Neural cell (in vitro differentiated cells): ENCODE data around the gene SLC39A2.

Experiments used
- EP300 ChIP-seq: fragments of 450-650 bp; conservative IDR thresholded peaks from 2 replicates; pipeline ENCODE4 v1.6.1; 2014; ENCODE audit warnings: antibody characterized with exemption, mild to moderate bottlenecking, moderate library complexity; ENCODE audit not compliant: poor library complexity, severe bottlenecking
- EZH2 ChIP-seq: fragments of 200-600, 300-800 bp; shearing (Covaris generic), sonication (generic); IDR thresholded peaks from 2 replicates; pipeline ENCODE4 v1.6.1; 2014; ENCODE audit warnings: antibody characterized with exemption, low read length, borderline replicate concordance, mild to moderate bottlenecking; ENCODE audit not compliant: insufficient read depth, poor library complexity, severe bottlenecking
- MXI1 ChIP-seq: fragments of 450-650 bp; conservative IDR thresholded peaks from 2 replicates; pipeline ENCODE4 v1.6.1; 2014; ENCODE audit warnings: antibody characterized with exemption, mild to moderate bottlenecking; ENCODE audit not compliant: poor library complexity, severe bottlenecking
- POLR2AphosphoS5 ChIP-seq: IDR thresholded peaks from 2 replicates; pipeline ENCODE4 v1.6.1; 2012
- RAD21 ChIP-seq: fragments of 450-650 bp; conservative IDR thresholded peaks from 2 replicates; pipeline ENCODE4 v1.6.1; 2014; ENCODE audit warnings: antibody characterized with exemption, mild to moderate bottlenecking, moderate library complexity
- SMC3 ChIP-seq: fragments of 450-650 bp; conservative IDR thresholded peaks from 2 replicates; pipeline ENCODE4 v1.6.1; 2014; ENCODE audit warnings: antibody characterized with exemption, mild to moderate bottlenecking, moderate library complexity; ENCODE audit not compliant: poor library complexity
- TAF1 ChIP-seq: IDR thresholded peaks from 2 replicates; pipeline ENCODE4 v1.6.1; 2012; ENCODE audit warnings: low read depth
- TF ChIP-seq, protein P1 (sequence below): fragments of 450-650 bp; IDR thresholded peaks from 2 replicates; pipeline ENCODE4 v1.5.1; 2014; ENCODE audit warnings: antibody characterized with exemption, mild to moderate bottlenecking, moderate library complexity; ENCODE audit not compliant: poor library complexity, severe bottlenecking
- TF ChIP-seq, protein P2 (sequence below): IDR thresholded peaks from 2 replicates; pipeline ENCODE4 v1.6.1; 2012; ENCODE audit warnings: borderline replicate concordance

DNA sequence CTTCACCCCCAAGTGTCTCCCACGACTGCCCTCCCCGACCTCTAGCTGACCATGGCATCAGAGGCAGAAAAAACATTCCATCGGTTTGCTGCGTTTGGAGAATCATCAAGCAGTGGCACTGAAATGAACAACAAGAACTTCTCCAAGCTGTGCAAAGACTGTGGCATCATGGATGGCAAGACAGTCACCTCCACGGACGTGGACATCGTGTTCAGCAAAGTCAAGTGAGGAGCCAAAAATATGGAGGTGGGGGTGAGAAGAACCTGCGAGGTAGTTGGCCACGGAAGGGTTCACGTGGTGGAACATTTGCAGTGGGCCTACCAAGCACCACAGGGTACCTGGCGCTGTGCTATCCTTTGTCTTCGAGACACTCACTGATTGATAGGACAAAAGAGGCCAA lies 31.4 kb downstream of the SLC39A2 start:
- TF ChIP-seq, protein P1, sequence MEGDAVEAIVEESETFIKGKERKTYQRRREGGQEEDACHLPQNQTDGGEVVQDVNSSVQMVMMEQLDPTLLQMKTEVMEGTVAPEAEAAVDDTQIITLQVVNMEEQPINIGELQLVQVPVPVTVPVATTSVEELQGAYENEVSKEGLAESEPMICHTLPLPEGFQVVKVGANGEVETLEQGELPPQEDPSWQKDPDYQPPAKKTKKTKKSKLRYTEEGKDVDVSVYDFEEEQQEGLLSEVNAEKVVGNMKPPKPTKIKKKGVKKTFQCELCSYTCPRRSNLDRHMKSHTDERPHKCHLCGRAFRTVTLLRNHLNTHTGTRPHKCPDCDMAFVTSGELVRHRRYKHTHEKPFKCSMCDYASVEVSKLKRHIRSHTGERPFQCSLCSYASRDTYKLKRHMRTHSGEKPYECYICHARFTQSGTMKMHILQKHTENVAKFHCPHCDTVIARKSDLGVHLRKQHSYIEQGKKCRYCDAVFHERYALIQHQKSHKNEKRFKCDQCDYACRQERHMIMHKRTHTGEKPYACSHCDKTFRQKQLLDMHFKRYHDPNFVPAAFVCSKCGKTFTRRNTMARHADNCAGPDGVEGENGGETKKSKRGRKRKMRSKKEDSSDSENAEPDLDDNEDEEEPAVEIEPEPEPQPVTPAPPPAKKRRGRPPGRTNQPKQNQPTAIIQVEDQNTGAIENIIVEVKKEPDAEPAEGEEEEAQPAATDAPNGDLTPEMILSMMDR, result no peak
- TF ChIP-seq, protein P2, sequence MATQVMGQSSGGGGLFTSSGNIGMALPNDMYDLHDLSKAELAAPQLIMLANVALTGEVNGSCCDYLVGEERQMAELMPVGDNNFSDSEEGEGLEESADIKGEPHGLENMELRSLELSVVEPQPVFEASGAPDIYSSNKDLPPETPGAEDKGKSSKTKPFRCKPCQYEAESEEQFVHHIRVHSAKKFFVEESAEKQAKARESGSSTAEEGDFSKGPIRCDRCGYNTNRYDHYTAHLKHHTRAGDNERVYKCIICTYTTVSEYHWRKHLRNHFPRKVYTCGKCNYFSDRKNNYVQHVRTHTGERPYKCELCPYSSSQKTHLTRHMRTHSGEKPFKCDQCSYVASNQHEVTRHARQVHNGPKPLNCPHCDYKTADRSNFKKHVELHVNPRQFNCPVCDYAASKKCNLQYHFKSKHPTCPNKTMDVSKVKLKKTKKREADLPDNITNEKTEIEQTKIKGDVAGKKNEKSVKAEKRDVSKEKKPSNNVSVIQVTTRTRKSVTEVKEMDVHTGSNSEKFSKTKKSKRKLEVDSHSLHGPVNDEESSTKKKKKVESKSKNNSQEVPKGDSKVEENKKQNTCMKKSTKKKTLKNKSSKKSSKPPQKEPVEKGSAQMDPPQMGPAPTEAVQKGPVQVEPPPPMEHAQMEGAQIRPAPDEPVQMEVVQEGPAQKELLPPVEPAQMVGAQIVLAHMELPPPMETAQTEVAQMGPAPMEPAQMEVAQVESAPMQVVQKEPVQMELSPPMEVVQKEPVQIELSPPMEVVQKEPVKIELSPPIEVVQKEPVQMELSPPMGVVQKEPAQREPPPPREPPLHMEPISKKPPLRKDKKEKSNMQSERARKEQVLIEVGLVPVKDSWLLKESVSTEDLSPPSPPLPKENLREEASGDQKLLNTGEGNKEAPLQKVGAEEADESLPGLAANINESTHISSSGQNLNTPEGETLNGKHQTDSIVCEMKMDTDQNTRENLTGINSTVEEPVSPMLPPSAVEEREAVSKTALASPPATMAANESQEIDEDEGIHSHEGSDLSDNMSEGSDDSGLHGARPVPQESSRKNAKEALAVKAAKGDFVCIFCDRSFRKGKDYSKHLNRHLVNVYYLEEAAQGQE, result no peak
- TF ChIP-seq EP300, result no peak
- no peak for TF ChIP-seq SMC3
- no peak for TF ChIP-seq POLR2AphosphoS5
- TF ChIP-seq MXI1, result no peak
- no peak for TF ChIP-seq EZH2
- TF ChIP-seq RAD21, result no peak
- no peak for TF ChIP-seq TAF1
